A204.1 (cell line): ENCODE data around the gene RPL31.

Experiments used
- FAIRE-seq: peaks from 2 replicates; lab custom pipeline; 2012; peaks lifted over from hg19 to GRCh38; lab: Jason Lieb, UNC

Gene RPL31

GRCh38 chr2:100997509-100998234 lies 4.4 kb upstream of the RPL31 start:
- FAIRE-seq = no peak

- FAIRE-seq = no peak
Measured at GRCh38 chr2:100998235-100998573, 3.9 kb upstream of the RPL31 start.

GRCh38 chr2:100999995-101000394 lies 2.1 kb upstream of the RPL31 start:
- FAIRE-seq = no peak

- no peak for FAIRE-seq
Measured at GRCh38 chr2:101002562-101003277, 631 bp downstream of the RPL31 start.

GRCh38 chr2:101003278-101003775 lies 1.2 kb downstream of the RPL31 start:
- FAIRE-seq = no peak

- no peak for FAIRE-seq
Measured at GRCh38 chr2:101004620-101005325, 2.7 kb downstream of the RPL31 start.

GRCh38 chr2:101006065-101006715 lies 4.1 kb downstream of the RPL31 start:
- no peak for FAIRE-seq

- no peak for FAIRE-seq
Measured at GRCh38 chr2:101007415-101008345, 5.6 kb downstream of the RPL31 start.

GRCh38 chr2:101011152-101011551 lies 9.1 kb downstream of the RPL31 start:
- no peak for FAIRE-seq

GRCh38 chr2:101012054-101012705 lies 10.1 kb downstream of the RPL31 start:
- FAIRE-seq = no peak

- peak; percentile 70 for FAIRE-seq
Measured at GRCh38 chr2:101012706-101013181, 10.7 kb downstream of the RPL31 start.

GRCh38 chr2:101014264-101014857 lies 12.3 kb downstream of the RPL31 start:
- FAIRE-seq = no peak

GRCh38 chr2:101017371-101017770 lies 15.3 kb downstream of the RPL31 start:
- FAIRE-seq = no peak

GRCh38 chr2:101018934-101019333 lies 16.8 kb downstream of the RPL31 start:
- FAIRE-seq = no peak

GRCh38 chr2:101022221-101022620 lies 20.1 kb downstream of the RPL31 start:
- no peak for FAIRE-seq

GRCh38 chr2:101023327-101024107 lies 21.4 kb downstream of the RPL31 start:
- FAIRE-seq = no peak

- FAIRE-seq = no peak
Measured at GRCh38 chr2:101025561-101025960, 23.5 kb downstream of the RPL31 start.

GRCh38 chr2:101026253-101026701 lies 24.2 kb downstream of the RPL31 start:
- no peak for FAIRE-seq

GRCh38 chr2:101026923-101027469 lies 24.9 kb downstream of the RPL31 start:
- FAIRE-seq = no peak
